IPS DF 4.7 (cell line): ENCODE data around the gene HADH.
"Not testable (repeated sequence)": the region's sequence is repeated elsewhere in the genome, so short reads cannot be mapped to it uniquely, and the experiment has no call there.

Experiments
- DNase-seq: peaks from one replicate; pipeline ENCODE4 v3.0.0-alpha.2; 2013; ENCODE audit warnings: low spot score; ENCODE audit errors: extremely low read depth

Gene HADH

DNA sequence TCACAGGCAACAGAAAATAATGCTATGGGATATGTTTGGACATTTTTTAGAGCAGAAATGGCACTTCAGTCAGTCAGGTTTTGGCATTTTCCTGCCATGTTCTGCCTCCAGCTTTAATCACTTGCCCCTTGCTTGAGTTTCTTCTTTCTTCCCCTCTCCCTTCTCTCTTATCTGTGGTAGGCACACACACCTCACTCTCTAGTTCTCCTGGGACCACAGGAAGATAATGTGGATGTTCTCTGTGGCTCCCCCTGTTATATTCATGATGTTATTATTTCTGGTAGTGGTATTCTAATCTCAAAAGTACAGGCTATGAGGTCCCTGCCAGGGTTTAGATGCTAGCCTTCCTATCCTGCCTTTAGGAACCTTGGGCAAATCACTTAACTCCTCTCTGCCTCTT, 5.2 kb downstream of the HADH start:
- DNase-seq: no peak

- DNase-seq: no peak
These were observed 7.5 kb downstream of the HADH start for GRCh38 chr4:107996949-107997788.

DNA sequence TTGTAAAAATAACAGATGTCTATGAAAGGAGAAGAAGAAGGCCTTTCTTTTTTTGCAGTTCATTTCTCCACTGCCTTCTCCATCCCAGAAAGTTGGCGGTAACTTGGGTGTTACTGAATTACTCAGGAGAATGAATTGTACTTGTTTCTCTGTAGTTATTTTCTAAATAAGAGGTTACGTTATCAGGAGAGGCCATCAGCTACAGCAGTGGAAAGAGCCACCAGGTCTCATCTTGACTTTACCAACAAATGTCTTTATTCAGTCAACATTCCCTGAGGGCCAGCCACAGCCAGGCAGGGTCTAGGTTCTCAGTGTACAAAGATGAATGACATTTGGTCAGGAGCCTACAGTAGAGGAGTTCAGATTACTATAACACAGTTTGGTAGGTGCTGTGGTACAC, 8.1 kb downstream of the HADH start:
- DNase-seq: no peak

DNA sequence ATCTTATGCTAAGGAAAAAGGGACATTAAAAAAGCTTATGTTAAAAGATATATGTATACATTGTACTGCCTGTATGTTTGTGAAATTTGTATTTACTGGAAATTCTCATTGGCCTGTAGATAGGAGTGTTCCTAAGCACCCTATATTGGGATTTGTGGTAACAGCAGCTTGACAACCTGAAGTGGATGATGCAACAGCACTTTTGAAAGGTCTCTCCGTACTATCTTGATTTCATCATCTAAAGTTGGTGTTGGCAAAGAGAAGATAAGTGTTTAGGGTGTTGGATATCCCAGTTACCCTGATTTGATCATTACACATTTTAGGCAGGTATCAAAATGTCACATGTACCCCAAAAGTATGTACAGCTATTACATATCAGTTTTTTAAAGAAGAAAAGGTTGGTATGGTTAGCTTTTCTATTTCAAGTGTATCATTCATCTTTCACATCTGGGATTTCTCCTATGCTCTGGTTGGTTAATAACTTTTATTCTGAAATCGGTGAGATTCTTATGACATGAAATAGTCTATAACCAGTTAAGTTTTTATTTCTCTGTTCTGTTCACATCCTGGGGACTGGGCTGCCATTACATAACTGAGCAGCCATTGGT, 10.3 kb downstream of the HADH start:
- DNase-seq: no peak

DNA sequence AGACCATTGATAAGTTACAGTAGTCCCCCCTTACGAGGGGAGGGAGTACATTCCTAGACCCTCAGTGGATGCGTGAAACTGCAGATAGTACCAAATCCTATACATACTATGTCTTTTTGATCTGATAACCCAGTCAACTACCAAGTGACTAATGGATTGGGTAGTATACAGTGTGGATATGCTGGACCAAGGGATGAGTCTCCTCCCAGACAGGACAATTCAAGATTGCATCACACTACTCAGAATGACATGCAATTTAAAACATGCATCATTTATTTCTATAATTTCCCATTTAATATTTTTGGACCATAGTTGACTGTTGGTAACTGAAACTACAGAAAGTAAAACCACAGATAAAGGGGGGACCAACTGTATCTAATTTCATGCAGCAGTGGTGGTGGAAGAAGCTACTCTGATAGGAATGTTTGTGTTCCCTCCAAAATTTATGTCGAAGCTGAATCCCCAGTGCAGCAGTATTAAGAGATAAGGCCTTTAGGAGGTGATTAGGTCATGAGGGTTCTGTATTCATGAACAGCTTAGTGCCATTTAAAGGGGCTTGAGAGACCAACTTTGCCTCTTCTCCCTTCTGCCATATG, 11.9 kb downstream of the HADH start:
- no peak for DNase-seq

DNA sequence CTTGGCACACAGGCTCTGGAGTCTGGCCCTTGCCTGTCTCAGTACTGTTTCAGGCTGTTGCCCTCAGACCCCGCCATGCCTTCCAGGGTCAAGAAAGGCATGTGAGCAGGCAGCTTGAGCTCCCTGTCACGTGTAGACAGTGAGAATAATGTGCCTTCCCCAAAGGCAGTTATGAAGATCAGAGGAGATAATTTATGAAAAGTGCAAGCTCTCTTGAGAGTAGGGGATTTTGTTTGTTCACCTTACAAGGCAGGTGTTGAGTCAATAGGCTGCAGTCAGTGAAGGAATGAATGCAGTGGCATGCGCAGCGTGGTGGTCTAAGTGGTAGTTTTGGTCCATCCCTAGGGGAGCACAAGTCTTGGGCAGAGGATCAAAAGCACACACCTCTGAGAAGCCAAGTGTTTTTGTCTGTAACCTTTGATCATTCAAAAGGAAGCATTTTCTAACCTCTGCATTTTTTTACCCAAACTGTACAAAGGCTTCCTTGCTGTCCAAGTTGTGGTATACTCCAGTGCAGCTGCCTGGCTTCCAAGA, 14.4 kb downstream of the HADH start:
- DNase-seq: no peak

- DNase-seq: no peak
These were observed 15.0 kb downstream of the HADH start for GRCh38 chr4:108004646-108005045.

DNA sequence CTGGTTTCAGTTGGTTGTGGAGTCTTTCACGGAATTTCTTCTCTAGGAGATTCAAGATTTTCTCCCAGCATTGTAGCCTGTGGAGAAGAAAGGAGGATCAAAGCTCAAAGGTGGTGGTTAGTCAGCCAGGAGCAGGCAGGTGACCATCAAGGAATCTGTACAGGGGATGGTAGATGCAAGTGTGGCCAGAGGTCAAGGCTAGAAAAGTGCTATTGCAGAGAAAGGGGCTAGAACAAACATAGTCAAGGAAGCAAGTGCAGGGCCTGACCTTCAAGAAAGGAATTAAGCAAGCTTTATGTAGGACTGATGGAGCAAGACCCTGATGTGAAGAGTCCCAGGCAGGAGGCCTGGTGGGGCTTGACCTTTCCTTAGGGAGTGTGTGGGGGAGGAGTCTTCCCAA, 16.1 kb downstream of the HADH start:
- DNase-seq: no peak

GRCh38 chr4:108006361-108006760, 16.7 kb downstream of the HADH start:
- no peak for DNase-seq

- no peak for DNase-seq
These were observed 18.3 kb downstream of the HADH start for GRCh38 chr4:108007984-108008383.

- no peak for DNase-seq
These were observed 19.0 kb downstream of the HADH start for GRCh38 chr4:108008721-108009120.

GRCh38 chr4:108010167-108010566, 20.5 kb downstream of the HADH start:
- no peak for DNase-seq

- DNase-seq: not testable (repeated sequence)
These were observed 22.7 kb downstream of the HADH start for GRCh38 chr4:108012382-108012781.

- no peak for DNase-seq
These were observed 23.6 kb downstream of the HADH start for GRCh38 chr4:108013327-108013726.

DNA sequence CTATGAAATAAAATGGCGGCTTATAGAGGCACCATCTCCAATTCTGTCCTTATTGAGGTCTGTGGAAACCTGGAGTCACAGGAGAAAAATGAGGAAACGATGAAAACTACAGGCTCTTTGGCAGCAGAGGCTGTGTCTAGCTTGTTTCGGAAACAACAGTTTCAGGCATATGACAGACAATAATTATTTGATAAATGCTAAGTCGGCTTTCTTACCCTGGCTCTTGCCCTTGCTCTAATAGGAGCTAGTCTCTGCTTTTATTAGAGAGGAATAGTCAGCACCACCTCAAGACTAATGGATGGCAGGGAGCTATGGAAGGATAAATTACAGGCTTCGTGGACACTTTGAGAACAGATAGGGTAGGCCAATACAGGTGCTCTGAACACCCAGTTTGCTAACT, 24.3 kb downstream of the HADH start:
- no peak for DNase-seq

- peak; percentile 49 for DNase-seq
These were observed 28.6 kb downstream of the HADH start for GRCh38 chr4:108018040-108018883.

DNA sequence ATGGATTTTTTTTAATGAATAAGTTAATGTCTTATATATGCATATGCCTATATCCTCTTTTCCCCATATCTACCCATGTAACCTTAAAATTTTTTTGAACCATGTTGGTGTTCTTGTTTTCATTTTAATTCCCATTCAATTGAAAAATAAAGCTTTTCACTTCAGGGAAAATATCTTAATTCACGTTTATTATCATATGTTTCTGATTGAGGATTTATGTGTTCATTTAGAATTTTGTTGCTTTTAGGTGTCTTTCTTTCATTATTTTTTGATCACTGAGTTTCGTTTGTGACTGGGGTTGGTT, 29.1 kb downstream of the HADH start:
- no peak for DNase-seq

- no peak for DNase-seq
These were observed 34.6 kb downstream of the HADH start for GRCh38 chr4:108024085-108024877.

DNA sequence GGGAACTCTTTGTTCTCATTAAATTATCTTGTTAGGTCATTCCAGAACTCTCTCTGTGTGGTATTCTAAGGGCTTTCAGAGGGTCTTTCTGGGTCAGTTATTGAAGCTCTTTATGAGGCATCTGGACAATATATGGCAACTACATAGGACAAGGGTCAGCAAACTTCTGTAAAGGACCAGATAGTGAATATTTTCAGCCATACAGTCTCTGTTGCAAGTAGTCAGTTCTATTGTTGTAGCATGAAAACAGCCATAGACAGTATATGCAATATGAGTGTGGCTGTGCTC, 35.1 kb downstream of the HADH start:
- no peak for DNase-seq

DNA sequence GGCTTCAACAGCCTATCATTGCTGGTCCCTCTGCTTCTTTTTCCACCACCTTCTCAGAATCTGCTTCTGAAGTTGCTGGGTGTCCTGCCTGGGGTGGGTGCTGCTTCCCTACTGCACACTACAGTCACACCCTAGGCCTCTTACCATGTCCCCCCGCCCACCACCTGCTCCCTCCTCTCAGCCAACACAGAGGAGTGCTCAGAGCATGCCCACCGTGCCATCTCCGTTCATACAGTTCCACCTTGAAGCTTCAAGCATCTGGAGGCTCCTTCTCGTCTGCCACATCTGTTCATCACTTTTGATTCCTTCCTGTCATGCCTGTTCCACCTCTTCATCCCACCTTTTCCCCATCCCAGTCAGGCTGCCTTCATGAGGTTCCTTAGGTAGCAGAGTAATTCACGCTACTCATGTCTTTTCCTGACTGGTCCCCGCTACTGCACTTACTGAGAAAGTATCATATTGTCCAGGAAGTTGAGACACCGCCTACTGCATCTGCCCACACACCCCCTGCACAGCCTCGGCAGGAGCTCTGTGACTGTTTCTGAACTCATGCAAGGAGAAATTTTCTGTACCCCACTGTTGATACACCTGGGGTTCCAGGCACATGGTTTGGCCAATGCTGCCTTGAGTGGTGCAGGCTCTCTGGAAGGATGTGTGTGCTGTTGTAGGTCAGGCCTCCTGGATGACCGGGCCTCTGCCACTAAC, 39.5 kb downstream of the HADH start:
- no peak for DNase-seq

- DNase-seq: no peak
These were observed 40.0 kb downstream of the HADH start for GRCh38 chr4:108029731-108030130.
